ENCODE data around the gene OTUB2. TPM values are rescaled to one million over a fixed set of nuclear protein-coding genes. Genes with fewer than 3 reads are reported as not detected.

OTUB2 gene
- total and polyA plus RNA-seq, 10 donors = 0.07 to 1.1 (median 0.43) TPM

DNA sequence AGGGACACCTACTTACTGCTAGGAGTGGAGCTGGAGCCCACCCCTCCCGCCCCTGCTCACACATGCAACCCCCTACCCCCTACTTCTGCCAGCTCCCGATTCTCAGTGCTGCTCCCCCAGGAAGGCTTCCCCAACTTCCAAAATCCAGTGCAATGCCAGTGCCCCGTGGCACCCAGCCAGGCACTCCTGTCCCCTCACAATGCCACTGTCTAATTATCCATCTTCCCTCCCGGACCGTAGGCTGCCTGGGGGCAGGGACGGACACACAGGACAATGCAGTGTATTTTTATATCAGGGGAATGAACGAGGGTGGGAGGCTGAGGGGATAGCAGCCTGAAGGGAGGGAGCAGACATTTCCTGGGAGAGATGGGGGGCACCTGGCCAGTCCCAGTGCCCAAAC, 12.4 kb downstream of the OTUB2 start:
- Histone ChIP-seq H3K9me3 (no peaks in the 10 kb centered on the region), H3K4me3 (no peak overlapping the region), H3K27ac (no peak overlapping the region), H3K36me3 (peaks cover 0 to 4% (median 0%) of the 10 kb centered on the region in 6 donors), H3K27me3 (replicated peaks in 1 of 7) (no peaks in the 10 kb centered on the region), H3K4me1 (peaks cover 0 to 40% (median 14%) of the 10 kb centered on the region in 6 donors)
- intact Hi-C loops (cut with DNase I; ENCODE audit: low total_unique reads) = loop anchor here (5.0 kb wide), 1 partner anchor 139 kb away; no protein-coding TSS in a partner anchor
- 80 to 91% (median 86%) methylated on average over 7 of the region's 7 CpGs for WGBS, 5 donors
- TF ChIP-seq POLR2A (IDR thresholded peaks at IDR 0.05) (no peak), POLR2AphosphoS5 (IDR thresholded peaks at IDR 0.05) (no peak), CTCF (IDR thresholded peaks at IDR 0.05 in 8 of 11, conservative IDR thresholded peaks at IDR 0.05 in 3 of 11) (no peak)
- DNase-seq = no peak

DNA sequence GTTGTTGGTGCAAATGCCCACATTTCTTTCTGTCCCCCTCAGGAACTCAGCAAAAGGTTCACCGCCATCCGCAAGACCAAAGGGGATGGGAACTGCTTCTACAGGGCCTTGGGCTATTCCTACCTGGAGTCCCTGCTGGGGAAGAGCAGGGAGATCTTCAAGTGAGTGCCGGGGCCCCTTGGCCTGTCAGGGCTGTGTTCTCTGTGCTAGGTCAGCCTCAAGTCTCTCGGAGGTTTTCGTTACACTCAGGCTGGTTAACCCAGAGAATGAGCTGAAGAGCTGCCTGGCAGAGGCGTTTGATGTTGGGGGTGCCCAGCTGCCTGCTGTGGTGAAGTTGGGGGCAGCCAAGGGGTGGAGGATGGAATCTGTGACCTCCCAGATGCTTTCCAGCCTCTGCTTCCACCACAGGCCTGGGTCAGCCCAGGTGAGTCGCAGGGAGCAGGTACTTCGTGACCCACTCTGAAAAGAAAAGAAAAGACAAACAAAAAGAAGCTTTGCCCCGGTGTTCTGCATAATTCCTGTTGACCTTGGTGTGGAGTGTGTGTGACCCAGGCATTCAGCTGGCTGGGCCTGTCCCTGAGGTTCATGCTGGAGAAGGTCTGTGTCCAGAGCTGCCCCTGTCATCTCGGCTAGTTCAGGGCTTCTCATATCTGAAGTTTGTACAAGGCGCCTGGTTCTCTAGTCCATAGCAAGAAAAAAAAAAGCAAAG, 12.9 kb downstream of the OTUB2 start:
- no peaks in the 10 kb centered on the region for H3K27me3 ChIP-seq (replicated peaks in 1 of 7)
- DNase-seq = peak; percentile 62
- 83 to 92% (median 92%) methylated on average over 11 of the region's 11 CpGs for WGBS, 5 donors
- no peaks in the 10 kb centered on the region for H3K9me3 ChIP-seq
- TF ChIP-seq POLR2A (IDR thresholded peaks at IDR 0.05) (no peak), POLR2AphosphoS5 (IDR thresholded peaks at IDR 0.05) (no peak), CTCF (IDR thresholded peaks at IDR 0.05 in 8 of 11, conservative IDR thresholded peaks at IDR 0.05 in 3 of 11) (no peak)
- H3K4me1 ChIP-seq = peaks cover 0 to 45% (median 14%) of the 10 kb centered on the region in 6 donors
- no peak overlapping the region for H3K27ac ChIP-seq
- H3K36me3 ChIP-seq = peaks cover 0 to 10% (median 1%) of the 10 kb centered on the region in 6 donors
- intact Hi-C loops (cut with DNase I; ENCODE audit: low total_unique reads) = loop anchor here (5.0 kb wide), 1 partner anchor 138 kb away; no protein-coding TSS in a partner anchor
- no peak overlapping the region for H3K4me3 ChIP-seq

DNA sequence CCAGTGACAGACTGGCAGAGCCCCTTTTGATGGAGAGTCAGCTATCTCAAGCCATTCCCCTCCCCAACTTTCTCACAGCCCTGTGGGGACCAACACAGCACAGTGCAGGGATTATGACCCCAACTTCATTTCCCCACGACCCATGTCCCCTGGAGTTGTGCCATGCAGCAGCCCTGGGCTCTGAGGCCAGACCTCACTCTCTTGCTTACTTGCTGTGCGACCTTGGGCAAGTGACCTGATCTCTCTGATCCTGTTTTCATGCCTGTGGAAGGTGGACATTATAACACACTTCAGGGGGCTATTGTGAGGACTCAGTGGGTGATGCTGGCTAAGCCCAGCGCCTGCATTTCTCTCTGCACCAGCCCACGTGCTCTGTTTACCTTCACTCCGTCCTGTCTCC, 14.1 kb downstream of the OTUB2 start:
- intact Hi-C loops (cut with DNase I; ENCODE audit: low total_unique reads) = no loop called here
- H3K36me3 ChIP-seq = peaks cover 0 to 21% (median 9%) of the 10 kb centered on the region in 6 donors
- no peak overlapping the region for H3K27ac ChIP-seq
- TF ChIP-seq CTCF (IDR thresholded peaks at IDR 0.05 in 8 of 11, conservative IDR thresholded peaks at IDR 0.05 in 3 of 11) = no peak
- no peak for TF ChIP-seq POLR2A (IDR thresholded peaks at IDR 0.05)
- no peak for TF ChIP-seq POLR2AphosphoS5 (IDR thresholded peaks at IDR 0.05)
- peaks cover 0 to 45% (median 14%) of the 10 kb centered on the region in 6 donors for H3K4me1 ChIP-seq
- no peaks in the 10 kb centered on the region for H3K27me3 ChIP-seq (replicated peaks in 1 of 7)
- 80 to 93% (median 86%) methylated on average over 5 of the region's 5 CpGs for WGBS, 5 donors
- DNase-seq = peak; percentile 54
- no peaks in the 10 kb centered on the region for H3K9me3 ChIP-seq
- no peak overlapping the region for H3K4me3 ChIP-seq

DNA sequence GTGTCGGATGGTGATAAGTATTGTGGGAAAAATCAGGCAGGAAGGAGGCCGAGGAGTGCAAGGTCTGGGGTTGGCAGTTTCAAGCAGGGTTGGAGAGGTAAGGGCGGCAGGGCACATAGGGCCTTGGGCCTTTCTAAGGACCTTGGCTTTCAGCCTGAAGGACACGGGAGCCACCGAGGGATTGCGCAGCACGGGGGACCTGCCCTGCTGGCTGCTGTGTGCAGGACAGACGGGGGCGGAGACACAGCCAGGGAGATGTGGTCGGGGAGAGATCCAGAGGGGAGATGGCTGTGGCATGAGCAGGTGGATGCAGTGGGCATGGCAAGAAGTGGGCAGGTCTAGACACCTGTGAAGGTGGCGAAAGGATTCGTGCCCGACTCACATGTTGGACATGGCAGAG, 14.7 kb downstream of the OTUB2 start:
- H3K27ac ChIP-seq = no peak overlapping the region
- H3K4me3 ChIP-seq = no peak overlapping the region
- 72 to 83% (median 79%) methylated on average over 13 of the region's 13 CpGs for WGBS, 5 donors
- H3K27me3 ChIP-seq (replicated peaks in 1 of 7) = no peaks in the 10 kb centered on the region
- H3K36me3 ChIP-seq = peaks cover 0 to 27% (median 13%) of the 10 kb centered on the region in 6 donors
- intact Hi-C loops (cut with DNase I; ENCODE audit: low total_unique reads) = no loop called here
- peaks cover 0 to 45% (median 16%) of the 10 kb centered on the region in 6 donors for H3K4me1 ChIP-seq
- DNase-seq = peak; percentile 76
- no peaks in the 10 kb centered on the region for H3K9me3 ChIP-seq
- TF ChIP-seq POLR2A (IDR thresholded peaks at IDR 0.05) (no peak), POLR2AphosphoS5 (IDR thresholded peaks at IDR 0.05) (peak; percentile 23 to 72 (median 61)), CTCF (IDR thresholded peaks at IDR 0.05 in 8 of 11, conservative IDR thresholded peaks at IDR 0.05 in 3 of 11) (peak in 1 of 11 experiments; percentile 6)
